Activated T-cell treated with anti-CD3 and anti-CD28 coated beads for 1 hour (primary cell): ENCODE data around the gene SETD1B.
"Not testable (repeated sequence)": the region's sequence is repeated elsewhere in the genome, so short reads cannot be mapped to it uniquely, and the experiment has no call there.

Source experiments
- DNase-seq: peaks from one replicate; pipeline ENCODE4 v3.0.0-alpha.2; 2020; ENCODE audit warnings: low read depth

Gene SETD1B

GRCh38 chr12:121803861-121804416, at the start of gene SETD1B:
TSS of gene SETD1B (plus strand) at chr12:121804009. CDS start at chr12:121804738, 729 bp downstream.
- DNase-seq = no peak

GRCh38 chr12:121754836-121755235, 49.0 kb upstream of the SETD1B start:
- no peak for DNase-seq

- no peak for DNase-seq
These were observed 48.2 kb upstream of the SETD1B start for GRCh38 chr12:121755591-121755990.

- DNase-seq = not testable (repeated sequence)
These were observed 45.3 kb upstream of the SETD1B start for GRCh38 chr12:121758536-121758935.

- no peak for DNase-seq
These were observed 41.5 kb upstream of the SETD1B start for GRCh38 chr12:121762269-121762668.

GRCh38 chr12:121764808-121765207, 39.0 kb upstream of the SETD1B start:
- DNase-seq = no peak

- no peak for DNase-seq
These were observed 38.2 kb upstream of the SETD1B start for GRCh38 chr12:121765573-121765972.

- no peak for DNase-seq
These were observed 37.3 kb upstream of the SETD1B start for GRCh38 chr12:121766290-121767039.

GRCh38 chr12:121767525-121768016, 36.2 kb upstream of the SETD1B start:
- no peak for DNase-seq

- no peak for DNase-seq
These were observed 34.4 kb upstream of the SETD1B start for GRCh38 chr12:121769297-121769830.

- no peak for DNase-seq
These were observed 33.9 kb upstream of the SETD1B start for GRCh38 chr12:121769831-121770301.

- no peak for DNase-seq
These were observed 33.4 kb upstream of the SETD1B start for GRCh38 chr12:121770388-121770787.

GRCh38 chr12:121770813-121771625, 32.8 kb upstream of the SETD1B start:
- no peak for DNase-seq

- peak; percentile 71 for DNase-seq
These were observed 30.6 kb upstream of the SETD1B start for GRCh38 chr12:121773011-121773777.

- no peak for DNase-seq
These were observed 28.8 kb upstream of the SETD1B start for GRCh38 chr12:121774968-121775474.

- no peak for DNase-seq
These were observed 28.3 kb upstream of the SETD1B start for GRCh38 chr12:121775501-121775900.

- peak; percentile 98 for DNase-seq
These were observed 27.4 kb upstream of the SETD1B start for GRCh38 chr12:121776190-121777098.

- no peak for DNase-seq
These were observed 25.0 kb upstream of the SETD1B start for GRCh38 chr12:121778567-121779421.

GRCh38 chr12:121779422-121779895, 24.4 kb upstream of the SETD1B start:
- no peak for DNase-seq
